HG02943 (cell line): ENCODE measurements around the gene IL1RL2.
A peak's percentile ranks its signal among the peaks of the same experiment; 100 is the strongest.

Source experiments
- ATAC-seq: cut with Tn5 transposase; IDR thresholded peaks from one replicate; pipeline ENCODE4 v1.9.1; 2021; ENCODE audit warnings: mild to moderate bottlenecking, low read depth, moderate library complexity; ENCODE audit not compliant: unreplicated experiment

The IL1RL2 gene

DNA sequence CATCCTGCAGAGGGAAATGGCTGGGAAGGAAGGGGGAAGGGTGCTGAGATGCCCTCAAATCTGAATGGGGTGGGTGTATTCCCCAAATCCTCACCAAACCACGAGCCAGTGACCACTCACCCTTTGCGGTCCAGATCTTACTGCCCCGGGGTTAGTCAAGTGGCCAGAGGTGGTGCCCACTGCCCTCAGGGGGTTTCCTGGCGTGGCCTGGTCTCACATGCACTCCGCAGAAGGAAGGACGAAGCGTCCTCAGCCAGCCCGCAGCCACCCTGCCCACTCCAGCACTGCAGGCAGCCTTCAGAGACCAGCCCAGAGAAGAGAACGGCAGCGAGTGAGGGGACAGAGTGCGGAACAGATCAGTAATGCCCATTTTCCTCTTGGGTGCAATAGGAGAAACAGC, 50.4 kb downstream of the IL1RL2 start:
- ATAC-seq: no peak

- ATAC-seq: no peak
Observed at GRCh38 chr2:102238039-102238756, 51.4 kb downstream of the IL1RL2 start.

DNA sequence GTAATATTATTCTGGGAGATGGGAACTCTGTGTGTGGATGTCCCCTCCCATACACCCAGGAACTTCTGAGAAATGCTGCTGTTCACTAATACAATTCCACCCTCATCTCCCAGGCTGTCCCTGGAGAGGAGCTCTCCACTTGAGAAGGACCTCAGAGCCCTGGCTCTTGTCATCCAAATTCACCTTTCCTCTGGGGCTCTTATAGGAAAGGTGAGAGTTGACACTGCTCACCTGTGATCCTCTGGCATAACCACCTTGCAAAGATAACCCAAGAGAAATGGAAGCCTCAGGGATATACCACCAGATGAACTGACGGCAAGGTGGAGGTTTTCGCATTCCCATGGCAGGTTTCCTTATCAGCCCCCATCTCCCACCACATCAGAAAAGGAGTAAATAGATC, 52.0 kb downstream of the IL1RL2 start:
- ATAC-seq: no peak

GRCh38 chr2:102239344-102239743, 52.5 kb downstream of the IL1RL2 start:
- ATAC-seq: no peak

DNA sequence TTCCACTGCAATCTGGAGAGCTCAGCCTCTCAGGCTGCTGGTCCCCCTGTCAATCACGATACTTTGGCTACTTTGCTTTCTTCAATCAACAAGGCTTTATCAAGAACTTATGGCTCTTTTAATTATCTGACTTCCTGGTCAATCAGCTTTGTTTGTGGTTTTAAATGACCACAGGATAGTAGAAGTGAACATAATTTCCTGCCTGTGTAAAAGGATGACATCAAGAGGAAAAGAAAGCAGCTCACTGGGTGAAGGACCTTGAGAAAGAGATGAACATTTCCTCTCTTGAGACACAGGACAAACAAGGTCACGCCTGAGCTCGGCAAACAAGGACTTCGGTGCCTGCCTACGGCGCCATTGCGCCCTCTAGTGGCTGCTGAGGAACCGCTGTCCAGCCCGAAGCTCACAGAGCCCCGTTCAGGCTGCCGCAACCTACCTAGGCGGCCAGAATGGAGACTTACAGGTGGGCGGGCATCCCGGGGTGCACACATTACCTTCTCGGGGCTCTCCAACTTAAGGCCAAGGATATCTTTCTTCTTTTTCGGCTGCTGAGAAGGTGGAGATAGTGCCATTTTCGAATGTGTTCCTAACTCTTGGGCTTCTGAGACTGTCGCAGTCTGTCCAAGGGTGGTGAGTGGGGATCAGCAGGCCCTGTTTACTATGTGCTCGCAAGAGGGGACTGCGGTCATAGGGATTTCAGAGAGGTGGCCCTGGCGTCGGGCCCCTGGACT, 54.0 kb downstream of the IL1RL2 start:
- ATAC-seq: peak; percentile 92

- ATAC-seq: no peak
Observed at GRCh38 chr2:102241616-102242305, 54.9 kb downstream of the IL1RL2 start.

GRCh38 chr2:102245266-102246151, 58.7 kb downstream of the IL1RL2 start:
- no peak for ATAC-seq

DNA sequence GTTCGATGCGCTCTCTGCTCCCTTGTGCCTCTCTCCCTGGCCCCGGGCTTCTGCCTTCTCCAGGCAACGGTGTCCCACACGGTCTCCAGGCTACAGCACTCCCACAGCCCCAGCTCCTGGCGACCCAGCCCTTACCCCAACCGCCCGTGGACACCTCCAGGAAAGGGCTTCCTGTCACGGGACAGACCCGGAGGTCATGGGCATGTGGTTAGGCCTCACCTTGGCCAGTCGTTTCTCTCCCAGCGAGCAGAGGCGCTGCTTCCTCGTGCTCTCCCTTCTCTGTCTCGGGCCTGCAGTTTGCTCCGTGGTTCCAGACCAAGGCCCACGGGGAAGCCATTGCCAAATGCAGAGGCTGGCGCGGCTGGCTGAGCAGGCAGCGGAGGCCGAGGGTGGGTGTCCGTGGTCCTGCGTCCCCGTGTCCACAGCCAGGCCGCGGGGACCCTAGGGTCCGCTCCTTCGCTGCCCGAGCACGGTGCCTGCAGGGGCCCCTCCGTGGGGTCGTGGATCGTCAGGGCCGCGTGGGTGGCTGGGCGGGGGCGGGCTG, 63.5 kb downstream of the IL1RL2 start:
- no peak for ATAC-seq

DNA sequence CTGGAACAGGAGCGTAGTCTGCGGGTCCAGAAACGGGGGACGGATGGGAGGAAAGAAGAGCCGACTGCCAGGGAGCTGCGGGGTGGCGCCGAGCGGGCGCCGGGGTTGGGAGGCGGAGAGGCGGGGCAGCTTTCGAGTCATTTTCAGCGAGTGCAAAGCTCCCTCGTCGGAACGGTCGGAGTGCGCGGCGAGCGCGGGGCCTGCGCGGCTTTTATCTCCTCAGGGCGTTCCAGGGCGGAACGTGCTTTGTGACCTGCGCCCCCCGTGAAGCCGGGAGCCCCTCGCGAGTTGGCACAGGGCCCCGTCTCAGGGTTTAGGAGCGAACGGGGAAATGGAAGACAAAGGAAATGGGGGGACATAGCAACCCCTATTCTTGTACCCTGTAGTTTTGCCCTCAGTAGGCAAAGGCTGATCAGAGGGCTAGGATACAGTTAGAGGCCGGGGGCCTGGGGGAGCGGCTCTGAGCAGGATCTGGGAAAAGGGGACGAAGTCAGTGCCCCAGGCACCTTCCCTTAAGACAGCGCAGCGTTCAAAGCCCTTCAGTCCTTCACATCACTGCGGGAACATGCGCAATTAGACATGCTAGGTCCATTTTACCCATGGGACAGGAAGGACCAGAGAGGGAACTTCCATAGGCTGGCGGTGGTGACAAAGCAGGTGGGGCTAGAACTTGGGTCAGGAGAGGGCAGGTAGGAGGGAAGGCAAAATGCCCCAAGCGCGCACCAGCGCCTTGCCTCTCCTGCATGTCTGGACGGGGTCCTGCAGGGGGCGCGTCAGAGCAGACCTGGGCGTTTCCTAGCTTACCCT, 64.4 kb downstream of the IL1RL2 start:
- ATAC-seq: no peak

GRCh38 chr2:102251849-102252203, 65.0 kb downstream of the IL1RL2 start:
- ATAC-seq: no peak

GRCh38 chr2:102252236-102252635, 65.4 kb downstream of the IL1RL2 start:
- no peak for ATAC-seq

DNA sequence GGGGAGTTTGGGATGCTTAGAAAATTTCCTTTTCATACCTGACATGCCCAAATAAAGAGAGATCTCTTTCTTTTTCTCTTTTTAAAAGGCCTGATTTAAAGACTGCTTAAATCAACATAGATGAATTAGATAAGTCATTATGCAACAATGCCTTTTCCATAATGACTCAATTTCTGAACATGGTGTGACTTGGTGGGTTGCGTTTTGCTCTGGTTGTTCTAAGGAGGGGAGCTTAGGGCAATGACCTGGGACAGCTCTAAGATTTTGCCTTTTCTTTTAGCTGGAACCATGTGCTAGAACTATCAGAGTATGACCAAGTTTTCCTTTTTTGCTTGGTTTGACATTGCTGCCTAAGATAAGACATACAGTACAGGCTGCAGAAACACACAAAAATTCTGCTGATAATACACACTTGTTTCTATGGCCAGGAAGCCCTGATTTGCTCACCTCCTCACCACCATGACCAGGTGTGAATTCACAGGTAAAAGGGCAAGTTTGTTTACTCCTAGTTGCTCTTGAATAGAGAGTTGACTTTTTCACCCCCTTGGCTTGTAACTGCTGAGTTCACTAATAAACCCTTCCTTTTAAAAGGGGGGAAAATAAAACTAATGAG, 66.4 kb downstream of the IL1RL2 start:
- ATAC-seq: no peak

- no peak for ATAC-seq
Observed at GRCh38 chr2:102253753-102254150, 66.9 kb downstream of the IL1RL2 start.

DNA sequence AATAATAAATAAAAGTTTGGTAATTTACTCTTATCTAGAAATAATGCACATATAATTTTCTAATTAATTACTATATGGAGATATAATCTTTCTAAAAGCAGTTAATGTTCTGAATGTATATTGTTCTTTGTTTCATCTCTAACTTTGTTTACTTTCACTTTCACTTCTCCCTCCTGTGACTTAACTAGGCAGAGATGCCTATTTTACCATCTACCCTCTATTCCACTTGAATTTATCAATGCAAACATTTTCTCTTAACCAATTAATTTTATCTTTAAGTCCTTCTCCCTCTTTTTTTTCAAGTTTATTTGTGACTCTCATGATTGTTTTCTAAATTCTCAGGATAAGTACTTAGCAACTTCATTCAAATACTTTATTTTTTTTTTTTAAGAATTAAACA, 69.5 kb downstream of the IL1RL2 start:
- ATAC-seq: no peak

DNA sequence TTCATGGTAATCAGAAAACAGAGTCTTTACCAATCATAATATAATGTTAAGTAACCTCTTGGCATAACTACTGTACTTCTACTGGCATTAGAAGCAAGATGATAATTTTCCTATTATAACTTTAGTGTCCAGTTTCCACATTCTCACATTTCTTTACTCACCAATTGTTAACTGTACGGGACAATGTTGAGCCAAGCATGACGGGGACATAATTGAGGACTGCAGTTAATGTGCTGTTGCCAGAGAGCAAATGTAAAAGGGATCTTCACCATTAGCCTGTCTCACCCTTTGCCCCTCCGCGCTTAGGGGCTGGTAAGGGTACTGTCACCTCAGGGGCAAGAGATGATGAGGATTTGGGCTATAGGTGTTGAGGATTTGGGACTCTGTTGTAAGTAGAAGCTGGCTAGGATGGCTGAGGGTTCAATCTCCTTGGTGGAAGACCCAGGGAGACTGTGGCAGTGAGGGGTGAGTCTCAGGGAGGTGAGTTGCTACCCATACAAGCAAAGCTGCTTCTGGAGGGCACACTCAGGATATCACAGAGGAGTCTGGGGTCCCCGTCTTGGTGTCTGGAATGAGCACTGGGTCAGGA, 70.1 kb downstream of the IL1RL2 start:
- no peak for ATAC-seq

DNA sequence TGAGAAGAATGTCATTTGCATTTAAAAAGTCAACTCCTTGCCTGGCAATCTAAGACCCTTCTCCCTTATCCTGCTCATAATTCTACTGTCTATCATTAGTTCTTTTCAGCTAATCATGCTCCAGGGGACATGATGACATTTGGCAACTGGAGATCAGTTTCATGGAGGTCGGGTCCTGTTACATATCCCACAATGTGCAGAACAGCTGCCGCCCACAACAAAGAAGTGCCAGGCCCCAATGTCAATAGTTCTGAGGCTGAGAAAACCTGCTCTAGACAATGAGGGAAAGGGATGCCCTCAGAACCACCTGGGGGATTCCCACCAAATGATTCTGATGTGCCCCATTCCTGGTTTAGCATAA, 71.2 kb downstream of the IL1RL2 start:
- no peak for ATAC-seq

DNA sequence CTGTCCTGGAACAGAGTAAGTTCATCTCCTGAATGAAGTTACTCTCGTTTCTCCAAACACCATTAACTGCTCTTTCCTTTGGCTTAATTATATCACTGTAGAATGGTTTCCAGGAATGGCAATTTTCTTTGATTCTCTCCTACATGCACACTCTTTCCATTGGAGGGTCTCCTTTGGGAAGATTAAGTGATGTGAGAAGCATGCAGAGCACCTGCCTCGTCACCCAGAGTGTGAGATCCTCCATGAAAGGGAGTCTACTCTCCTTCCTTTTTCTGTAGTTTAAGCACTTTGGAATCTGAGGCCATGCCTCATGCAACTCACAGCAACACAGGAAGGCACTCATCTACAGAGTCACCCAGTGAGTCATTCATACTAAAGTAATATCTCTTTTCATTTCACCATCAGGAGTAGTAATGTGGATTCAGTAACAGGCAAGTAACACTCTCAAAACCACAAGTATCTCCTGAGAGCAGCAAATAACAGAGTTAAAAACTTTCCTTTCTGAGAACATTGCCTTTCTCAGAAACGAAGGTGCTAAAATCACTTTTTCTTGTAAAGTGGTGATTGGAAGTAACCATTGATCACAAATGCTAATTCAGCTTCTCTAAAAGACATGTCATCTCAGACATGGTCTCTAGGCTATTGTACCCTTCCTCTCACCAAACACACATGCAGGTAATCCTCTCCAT, 71.7 kb downstream of the IL1RL2 start:
- no peak for ATAC-seq

DNA sequence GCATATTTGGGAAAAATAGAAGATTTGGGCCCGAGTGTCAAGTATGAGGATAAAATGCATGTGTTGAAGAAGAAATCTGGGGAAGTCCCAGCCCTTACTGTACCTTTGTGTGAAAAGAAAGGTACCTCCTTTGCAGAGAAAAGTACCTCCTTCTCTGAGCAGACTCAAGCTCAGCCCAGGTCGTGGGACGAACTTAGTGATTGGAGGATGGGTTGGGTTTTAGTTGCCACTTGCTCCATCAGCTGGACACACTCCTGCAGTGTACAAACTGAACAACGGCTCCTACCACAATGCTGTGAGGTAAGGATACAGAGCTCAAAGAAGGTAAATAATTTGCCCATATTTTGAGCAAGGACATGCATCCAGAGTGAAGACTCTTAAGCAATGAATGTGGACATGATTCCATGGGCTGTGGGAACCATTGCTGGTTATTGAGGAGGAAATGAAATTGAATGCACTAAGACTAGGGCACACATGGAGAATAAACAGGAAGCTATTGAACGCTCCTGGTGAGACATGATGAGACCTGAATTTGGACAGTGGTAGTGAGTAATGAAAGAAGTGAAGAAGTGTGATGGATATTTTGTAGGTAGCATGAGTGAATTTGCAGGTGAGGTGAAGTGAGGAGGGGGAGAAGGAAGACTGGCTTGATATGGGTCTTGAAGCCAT, 74.8 kb downstream of the IL1RL2 start:
- ATAC-seq: no peak
